NK-92 treated with Interleukin-12 subunit alpha and Interleukin-12 subunit beta, amount 100 ng/mL, for 24 hours (cell line): ENCODE results near the gene RUVBL2.
"Not testable (repeated sequence)": the region's sequence is repeated elsewhere in the genome, so short reads cannot be mapped to it uniquely, and the experiment has no call there.

Experiments used
- DNase-seq: peaks from one replicate; lab custom pipeline; 2025; lab: John Stamatoyannopoulos, UW

The RUVBL2 gene

GRCh38 chr19:49049834-49050233, 56.1 kb downstream of the RUVBL2 start:
- DNase-seq = not testable (repeated sequence)

- not testable (repeated sequence) for DNase-seq
Measured at GRCh38 chr19:49050376-49051033, 56.8 kb downstream of the RUVBL2 start.

- DNase-seq = no peak
Measured at GRCh38 chr19:49056101-49056901, 62.6 kb downstream of the RUVBL2 start.

- DNase-seq = not testable (repeated sequence)
Measured at GRCh38 chr19:49056902-49057596, 63.4 kb downstream of the RUVBL2 start.

GRCh38 chr19:49057636-49058234, 64.0 kb downstream of the RUVBL2 start, which contains the start of gene CGB7:
Gene CGB7 (minus strand): TSS chr19:49057749. CDS start chr19:49055375, 2,374 bp downstream.
- DNase-seq = no peak

- DNase-seq = no peak
Measured at GRCh38 chr19:49058562-49058961, 64.9 kb downstream of the RUVBL2 start.

GRCh38 chr19:49059053-49059452, 65.4 kb downstream of the RUVBL2 start:
- DNase-seq = no peak

- DNase-seq = no peak
Measured at GRCh38 chr19:49061000-49061399, 67.3 kb downstream of the RUVBL2 start.

- no peak for DNase-seq
Measured at GRCh38 chr19:49061445-49061844, 67.8 kb downstream of the RUVBL2 start.

GRCh38 chr19:49064029-49064629, 70.4 kb downstream of the RUVBL2 start:
- DNase-seq = no peak

- DNase-seq = no peak
Measured at GRCh38 chr19:49064768-49065611, 71.3 kb downstream of the RUVBL2 start, which contains the start of gene NTF4. Gene NTF4 (minus strand): TSS chr19:49064818. CDS start chr19:49061997, 2,821 bp downstream.
